ENCODE measurements around the gene C4orf50. TPM values are rescaled to one million over a fixed set of nuclear protein-coding genes. Genes with fewer than 3 reads are reported as not detected.

The C4orf50 gene
- polyA plus RNA-seq, 1 donor: 0.02 TPM

DNA sequence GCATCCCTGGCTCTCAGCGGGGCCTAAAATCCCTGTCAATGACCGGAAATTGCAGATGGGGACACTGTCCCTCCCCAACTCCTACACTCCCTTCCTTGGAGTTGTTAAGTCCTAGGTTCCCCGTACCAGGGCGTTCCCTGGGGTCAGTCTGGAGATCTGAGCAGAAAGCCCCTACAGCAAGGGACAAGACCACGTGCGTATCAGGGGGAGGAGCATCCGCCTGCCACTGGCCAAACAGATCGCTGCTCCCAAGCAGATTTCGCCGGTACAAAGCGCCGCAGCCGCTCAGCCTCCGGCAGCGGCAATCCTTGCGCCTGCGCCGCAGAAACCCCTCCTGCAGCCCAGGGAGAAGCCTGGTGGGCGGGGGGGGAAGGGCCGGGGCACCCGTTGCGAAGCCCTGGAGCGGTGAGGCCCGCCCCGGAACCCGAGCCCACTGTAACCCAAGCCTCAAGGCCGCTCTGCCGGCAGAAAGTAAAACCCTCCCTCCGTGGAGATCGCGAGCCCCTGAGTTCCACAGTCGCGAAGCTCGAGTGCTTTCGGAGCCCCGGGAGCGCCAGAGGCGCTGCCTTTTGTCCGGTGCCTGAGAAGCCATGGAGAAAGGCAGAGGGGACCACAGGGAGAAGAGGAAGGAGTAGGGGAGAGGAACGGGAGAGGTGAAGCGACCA lies 128.0 kb downstream of the C4orf50 start:
- peak; percentile 51 for DNase-seq

- no peak for DNase-seq
Measured at GRCh38 chr4:5889002-5889696, 129.1 kb downstream of the C4orf50 start.

- no peak for DNase-seq
Measured at GRCh38 chr4:5888222-5889001, 129.8 kb downstream of the C4orf50 start.

DNA sequence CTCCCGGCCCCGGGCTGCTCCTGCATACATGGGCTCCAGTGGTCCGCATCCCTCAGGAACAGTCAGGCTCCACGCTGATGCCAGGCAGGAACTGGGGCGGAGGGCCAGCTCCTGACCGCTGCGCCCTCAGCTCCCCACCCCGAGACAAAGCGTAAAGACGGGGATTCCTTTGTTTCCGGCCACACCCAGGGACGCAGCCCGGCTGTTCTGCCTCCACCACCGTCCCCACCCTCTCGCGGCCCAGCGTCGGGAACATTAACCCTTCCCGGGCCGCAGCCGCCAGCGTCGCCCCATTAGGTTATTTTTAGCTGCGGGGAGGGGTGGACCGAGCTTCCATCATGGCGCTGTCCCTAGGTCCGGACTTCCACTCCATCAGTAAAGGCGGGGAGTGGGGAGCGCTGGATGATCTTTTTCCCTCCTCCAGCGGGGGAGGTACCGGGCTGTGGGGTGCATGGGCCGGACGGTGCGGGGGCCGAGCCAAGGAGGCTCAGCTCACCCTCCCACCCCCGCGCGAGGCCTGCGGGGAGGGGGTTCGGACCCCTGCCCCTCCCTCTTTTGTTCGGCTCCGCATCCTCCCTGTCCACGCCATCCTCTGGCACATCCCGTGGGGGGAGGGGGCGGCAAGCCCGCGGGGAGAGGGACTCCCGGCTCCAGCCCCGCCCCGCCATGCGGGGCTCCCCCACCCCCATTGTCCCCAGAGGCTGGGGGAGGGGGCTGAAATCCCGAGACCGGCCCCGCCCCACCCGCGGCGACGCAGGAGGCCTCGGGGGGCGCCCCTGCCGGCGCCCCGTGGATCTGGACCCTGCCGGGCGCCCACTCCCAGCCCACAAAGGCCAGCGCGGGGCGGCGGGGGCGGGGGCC lies 130.6 kb downstream of the C4orf50 start:
- DNase-seq: no peak

GRCh38 chr4:5887011-5887360 lies 131.2 kb downstream of the C4orf50 start:
- DNase-seq: no peak

- no peak for DNase-seq
Measured at GRCh38 chr4:5885733-5886132, 132.5 kb downstream of the C4orf50 start.

DNA sequence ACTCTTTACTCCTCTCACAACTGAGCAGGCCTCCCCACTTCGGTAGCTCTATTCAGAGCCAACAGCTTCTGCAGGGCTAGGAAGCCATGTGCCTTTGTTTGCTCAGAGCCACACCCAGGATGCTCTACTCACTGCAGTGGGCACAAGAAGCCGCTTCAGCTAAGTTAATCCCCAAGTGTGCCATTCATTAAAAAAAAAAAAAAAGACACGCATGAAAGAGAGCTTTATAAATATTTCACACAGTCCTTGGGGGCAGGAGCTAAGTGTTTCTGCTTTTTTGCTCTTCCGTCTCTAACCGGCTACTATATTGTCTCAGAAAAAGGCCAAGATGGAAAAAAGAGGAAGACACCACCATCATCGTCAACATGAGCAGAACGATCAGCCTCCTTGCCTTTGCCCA lies 133.4 kb downstream of the C4orf50 start:
- no peak for DNase-seq

DNA sequence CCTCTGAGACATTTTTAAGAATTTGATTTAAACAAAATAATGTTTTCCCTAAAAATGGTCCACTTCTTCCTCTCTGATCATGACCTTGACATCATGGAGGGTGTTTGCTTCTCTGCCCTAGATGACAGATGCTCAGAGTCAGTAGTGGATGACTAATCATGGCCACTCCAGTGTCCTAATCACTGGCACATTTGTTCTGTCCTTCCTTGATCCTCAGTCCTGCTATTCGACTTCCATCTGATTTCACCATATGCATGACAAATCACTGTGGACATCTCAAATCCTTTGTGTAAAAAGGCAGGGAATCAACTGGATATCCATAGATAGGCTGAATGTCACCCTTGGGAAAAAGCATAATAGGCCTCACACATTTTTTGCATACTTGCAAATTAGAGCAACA lies 134.3 kb downstream of the C4orf50 start:
- DNase-seq: no peak

DNA sequence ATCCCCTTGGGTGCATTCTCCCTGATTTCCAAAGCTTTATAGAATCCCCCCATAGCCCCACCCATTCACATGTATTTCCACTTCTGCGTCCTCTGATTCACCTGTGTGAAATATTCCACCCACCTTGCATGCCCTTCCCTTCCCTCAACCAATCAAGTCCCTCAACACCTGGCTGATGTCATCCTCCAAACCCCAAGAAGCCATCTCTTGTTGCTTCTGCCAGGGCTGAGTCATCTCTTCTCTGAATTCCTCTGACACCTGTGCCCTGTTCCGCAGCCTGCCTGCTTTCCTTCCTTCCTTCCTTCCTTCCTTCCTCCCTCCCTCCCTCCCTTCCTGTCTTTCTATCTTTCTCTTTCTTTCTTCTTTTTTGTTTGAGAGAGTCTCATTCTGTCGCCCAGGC lies 135.3 kb downstream of the C4orf50 start:
- no peak for DNase-seq

- no peak for DNase-seq
Measured at GRCh38 chr4:5881340-5881739, 136.9 kb downstream of the C4orf50 start.

GRCh38 chr4:5878359-5878758 lies 139.9 kb downstream of the C4orf50 start:
- no peak for DNase-seq

DNA sequence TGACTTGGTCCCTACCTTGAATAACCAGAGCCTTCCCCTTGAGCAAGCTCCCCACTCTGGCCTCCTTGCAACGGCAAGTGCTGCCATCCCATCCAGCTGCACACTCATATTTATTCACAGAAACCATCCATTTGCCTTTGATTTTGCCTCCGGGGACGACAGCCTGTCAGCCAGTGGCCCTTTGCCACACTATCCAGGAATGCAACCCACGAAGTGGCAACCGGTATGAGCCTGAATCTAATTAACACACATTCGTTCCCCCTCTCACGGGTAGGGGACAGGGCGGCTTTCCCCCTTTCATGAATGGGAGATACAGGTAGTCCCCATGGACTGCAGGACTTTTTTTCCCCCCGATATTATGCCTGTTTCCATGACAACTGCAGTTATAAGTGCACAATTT lies 140.8 kb downstream of the C4orf50 start:
- no peak for DNase-seq

DNA sequence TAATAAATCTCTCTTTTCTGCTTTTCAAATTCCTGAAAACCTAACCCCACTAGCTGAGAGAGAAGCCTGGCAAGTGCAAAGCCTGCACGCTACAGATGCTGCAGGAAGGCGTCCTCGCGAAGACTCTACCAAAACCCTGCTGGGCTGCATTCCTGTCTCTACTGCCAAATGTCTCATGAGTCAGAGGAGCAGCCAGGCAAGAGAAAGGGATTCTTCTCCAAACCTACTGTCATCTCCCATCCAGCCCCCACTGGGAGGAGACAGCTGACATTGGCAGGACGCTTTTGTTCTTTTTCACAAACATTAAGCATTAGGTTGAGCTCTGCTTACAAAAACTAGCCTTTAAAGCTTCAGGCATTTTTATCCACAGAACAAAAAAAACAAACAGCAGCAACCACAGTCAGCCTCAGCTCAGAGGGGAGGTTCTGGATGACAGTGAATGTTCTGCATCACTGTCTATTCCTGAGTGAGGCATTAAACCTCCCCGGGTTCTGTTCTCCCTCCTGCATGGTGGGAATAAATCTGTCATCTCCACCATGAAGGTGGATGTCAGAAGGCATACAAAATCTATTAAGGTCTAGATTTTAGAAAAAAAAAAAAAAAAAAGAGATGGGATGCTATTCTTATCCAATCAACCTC lies 143.3 kb downstream of the C4orf50 start:
- no peak for DNase-seq

DNA sequence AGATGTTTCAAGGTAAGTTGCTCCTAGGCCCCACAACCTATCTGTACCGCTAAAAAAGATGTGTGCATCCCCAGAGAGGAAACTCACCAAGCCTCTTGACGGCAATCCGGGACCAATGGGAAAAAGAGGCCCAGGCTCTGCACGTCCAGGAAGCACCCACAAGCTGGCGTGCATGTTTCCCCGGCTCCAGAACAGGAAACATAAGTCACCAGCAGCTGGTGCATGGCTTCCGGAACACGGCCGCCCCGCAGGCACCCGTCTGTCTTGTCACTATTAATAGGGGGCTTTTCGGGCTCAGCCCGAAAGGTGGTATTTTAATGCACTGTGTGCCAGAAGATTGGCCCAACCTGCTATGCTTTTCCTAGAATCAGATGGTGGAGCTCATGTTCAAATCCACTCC lies 147.5 kb downstream of the C4orf50 start:
- no peak for DNase-seq

- no peak for DNase-seq
Measured at GRCh38 chr4:5869966-5870619, 148.1 kb downstream of the C4orf50 start.

DNA sequence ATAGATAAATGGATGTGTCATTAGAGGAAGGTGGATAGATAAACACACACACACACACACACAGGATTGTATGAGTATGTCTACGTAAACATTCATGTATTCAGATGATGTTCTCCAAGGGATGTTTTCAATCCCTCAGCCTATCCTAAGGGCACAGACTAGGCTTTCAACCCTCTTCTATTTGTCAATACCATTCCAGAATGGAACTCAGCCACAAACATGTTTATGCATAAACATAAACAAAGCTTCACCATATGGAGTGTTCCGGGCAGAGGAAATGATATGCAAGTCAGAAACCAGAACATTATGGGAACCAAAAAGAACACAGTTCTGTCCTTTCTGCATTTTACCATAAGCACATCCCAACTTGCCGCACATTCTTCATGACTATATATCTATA lies 150.4 kb downstream of the C4orf50 start:
- no peak for DNase-seq

DNA sequence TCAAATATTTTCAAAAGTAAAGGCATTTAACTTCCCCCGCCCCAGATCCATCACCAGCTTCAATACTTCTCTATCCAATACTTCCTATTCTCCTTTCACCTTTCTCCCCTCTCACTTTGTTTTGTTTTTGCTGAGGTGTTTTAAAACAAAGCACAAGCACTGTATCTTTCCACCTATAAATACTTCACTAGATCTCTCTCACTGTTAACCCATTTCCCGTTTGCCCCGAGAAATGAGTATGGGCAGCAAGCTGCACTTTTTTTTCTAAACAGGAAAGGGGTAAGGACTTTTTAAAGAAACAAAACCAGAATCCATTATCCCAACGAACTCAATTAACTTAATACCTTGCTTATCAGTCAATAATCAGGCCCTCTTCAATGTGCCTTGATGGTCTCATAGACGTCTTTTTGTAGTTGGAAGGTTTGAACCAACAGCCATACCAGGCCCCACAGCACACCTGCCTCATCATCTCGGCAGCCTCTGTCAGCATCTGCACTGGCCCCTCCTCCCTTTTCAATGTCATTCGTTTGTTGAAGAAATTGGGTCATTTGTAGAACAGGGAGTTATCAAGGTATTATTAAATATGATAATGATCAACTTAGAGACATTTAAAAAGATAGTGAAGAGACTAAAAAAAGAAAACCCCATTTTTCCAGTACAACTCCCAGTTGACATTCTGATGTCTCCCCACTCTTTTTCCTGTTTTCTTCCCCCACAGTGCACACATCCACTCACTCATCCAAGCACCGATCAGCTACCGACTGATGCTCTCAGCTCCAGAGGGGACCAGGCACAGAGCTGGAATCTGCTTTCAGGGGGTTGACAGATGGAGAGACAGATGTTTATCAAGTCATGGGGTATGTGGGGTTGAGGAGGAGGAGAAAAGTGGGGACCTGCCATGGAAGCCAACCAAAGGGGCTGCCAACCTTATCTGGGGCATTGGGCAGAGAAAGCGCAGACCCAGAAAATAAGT lies 151.1 kb downstream of the C4orf50 start:
- no peak for DNase-seq

GRCh38 chr4:5865896-5866599 lies 152.2 kb downstream of the C4orf50 start:
- no peak for DNase-seq

- no peak for DNase-seq
Measured at GRCh38 chr4:5863461-5864113, 154.6 kb downstream of the C4orf50 start.

Measured in left kidney (tissue), 2 donors.